ENCODE measurements around the gene RPTOR.

RPTOR gene

DNA sequence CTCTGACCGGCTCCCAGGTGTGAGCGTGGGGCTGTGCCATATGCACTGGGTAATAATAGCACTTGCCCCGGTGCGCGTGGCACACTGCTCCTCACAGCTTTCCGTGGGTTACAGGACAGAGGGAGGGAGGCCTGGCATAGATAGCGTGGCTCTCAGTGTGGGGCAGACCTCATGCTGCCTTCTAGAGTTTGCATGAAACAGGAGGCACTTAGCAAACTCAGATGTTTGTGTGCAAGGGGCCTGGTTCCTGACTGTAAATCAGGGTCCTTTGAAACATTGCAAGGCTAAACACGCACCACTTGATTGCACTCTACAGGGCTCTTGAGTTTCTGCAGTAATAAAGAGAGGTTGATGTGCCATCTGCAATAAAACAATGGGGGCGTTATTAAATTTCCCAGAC is 101.7 kb downstream of the RPTOR start:
- no peak for DNase-seq

DNA sequence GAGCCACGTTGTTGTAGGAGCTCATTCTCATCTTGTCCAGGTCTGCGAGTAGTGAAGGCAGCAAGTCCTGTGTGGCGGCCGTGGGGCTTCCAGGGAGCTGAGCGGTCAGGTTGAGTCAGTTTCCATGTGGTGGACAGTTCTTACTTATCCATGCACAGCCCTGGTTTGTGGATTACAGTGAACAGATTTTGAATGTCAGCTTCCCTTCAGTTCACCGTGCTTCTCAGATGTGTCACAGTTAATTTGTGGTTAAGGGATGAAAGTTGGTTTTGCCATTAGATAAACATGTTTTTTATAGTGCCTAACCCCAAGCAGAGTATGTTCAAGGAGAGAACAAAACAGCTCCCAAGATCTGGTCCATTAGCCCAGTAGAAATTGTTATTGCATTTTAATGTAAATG is 103.1 kb downstream of the RPTOR start:
- no peak for DNase-seq

DNA sequence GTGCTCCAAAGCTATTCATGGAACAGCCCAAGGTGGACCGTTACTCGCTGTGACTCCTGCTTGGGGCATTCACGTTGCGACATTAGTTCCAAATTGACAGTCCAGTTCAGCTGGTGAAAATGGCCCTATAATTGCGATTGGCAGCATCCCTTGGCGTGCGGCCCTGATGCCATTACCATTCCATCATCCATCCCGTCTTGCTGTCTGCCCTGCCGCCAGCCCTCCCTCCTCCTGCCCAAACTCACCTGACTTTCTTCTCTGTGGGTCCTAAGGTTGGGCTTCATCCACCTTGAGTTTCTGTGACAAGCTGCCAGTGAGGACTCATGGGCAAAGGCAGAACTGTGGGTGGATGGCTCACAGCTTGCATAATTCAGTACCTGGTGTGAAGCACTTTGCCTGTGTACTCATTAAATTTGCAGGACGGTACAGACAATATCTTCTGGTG is 104.6 kb downstream of the RPTOR start:
- no peak for DNase-seq

DNA sequence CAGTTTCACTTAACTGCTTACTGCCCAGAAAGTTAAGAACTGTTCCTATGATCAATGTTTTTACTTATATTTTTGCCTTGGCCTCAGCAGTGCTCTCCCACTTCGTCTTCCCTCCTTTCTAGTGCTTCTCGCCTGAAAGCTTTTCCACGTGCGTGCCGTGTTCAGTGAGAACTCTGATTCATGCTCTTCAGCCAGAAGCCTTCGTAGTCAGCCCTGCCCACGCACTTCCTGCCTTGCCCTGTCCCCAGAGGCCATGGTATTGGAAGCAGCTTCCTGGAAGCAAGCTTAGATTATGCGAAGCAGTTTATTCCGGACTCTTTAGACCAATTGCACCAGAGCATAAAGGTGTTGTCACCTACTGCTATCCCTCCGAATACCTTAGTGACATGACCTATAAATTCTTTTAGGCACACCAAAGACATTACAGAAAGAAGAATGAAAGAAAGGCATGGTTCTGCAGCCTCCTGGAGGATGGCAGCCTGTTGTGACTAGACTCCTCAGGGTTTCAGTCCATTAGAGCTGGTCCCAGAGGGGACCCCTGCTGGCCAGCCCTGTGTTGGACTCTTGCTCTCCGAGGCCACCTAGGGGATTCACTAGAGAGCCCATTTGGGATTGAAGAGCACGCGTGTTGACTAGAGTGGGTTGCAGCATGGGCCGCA is 105.2 kb downstream of the RPTOR start:
- peak; percentile 38 for DNase-seq

DNA sequence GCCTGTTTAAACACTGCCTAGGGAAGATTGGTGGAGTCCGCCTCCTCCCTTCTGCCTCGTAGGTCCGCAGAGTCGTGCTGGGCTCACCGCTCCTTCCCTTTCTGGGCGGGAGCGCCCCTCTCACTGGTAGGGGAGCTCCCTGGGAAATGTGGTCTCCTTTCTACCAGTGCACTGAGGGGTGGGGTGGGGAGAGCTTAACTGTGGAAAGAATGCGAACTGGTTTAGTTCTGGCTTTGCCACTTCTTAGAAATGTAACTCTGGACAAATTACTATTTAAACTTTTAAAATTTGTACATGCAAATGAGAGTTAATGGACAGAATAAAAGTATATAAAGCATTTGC is 105.7 kb downstream of the RPTOR start:
- DNase-seq = no peak

DNA sequence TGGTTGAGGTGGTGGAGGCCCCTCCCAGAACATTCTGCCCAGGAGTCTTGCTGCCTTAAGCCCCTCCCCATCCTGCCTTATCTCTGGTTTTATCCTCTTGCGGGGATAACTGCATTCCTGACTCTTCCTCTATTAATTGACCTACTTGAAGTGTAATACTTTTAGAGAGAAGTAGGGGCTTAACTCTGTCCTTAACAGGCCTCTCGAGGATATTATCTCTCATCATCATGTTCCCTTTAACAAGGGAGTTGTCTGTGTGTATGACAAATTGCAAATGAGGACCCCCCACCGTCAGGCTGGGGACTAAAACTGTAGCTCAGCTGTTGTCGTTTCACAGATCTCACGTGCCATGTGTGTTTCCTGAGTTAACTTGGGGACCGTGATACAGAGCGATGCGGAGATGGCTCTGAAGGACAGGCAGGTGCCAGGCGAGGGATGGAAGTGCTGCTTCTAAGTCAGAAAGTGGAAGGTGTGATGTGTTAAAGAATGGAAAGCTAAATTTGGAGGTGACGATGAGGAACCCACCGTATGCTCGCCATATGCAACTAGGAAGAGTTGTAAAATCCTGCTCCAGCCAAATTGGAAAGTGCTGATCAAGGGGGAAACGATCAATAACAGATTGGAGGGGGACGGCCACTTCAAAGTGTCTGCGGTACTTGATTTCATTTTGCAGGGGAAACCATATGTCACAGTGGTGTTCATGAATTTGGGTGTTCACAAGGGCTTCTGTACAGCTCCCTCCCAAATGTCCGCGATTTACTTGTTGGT is 106.3 kb downstream of the RPTOR start:
- DNase-seq = no peak

DNA sequence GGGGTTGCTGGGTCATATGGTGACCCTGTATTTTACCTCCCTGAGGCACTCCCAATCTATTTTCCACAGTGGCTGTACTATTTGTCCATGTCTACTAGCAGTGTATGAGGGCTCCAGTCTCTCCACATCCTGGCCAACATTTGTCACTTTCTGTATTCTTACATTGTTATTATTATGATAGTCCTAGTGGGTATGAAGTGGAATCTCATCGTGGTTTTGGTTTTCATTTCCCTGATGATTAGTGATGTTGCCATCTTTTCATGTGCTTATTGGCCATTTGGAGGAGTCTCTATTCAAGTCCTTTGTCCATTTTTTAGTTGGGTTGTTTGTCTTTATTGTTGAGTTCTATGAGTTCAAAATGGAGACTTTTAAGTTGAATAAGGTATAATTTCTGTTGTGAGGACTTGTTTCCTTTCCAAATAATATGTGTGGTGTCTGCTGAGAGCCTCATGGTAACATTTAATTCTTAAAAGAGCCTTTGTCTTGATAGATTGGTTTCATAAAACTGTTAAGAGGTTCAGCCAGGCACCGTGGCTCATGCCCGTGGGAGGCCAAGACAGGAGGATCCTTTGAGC is 108.2 kb downstream of the RPTOR start:
- DNase-seq = no peak

DNA sequence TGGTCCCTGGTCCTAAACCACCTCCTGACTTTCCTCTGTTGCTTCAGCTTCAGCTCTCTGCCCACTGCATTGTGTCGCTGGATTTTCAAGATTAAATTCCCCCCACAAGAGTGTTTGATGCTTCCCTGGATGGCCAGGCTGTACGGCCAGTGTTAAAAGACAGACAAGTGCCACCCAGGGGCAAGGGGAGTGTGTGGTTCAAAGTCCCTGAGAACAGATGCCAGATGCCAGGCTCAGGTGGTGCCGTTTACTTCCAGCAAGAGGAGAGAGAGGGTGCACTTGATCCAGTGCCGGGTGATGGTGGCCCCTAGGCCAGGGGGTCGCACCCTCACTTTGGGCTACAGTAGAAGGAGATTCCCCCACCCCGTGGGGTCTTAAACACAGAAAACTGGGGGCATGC is 109.2 kb downstream of the RPTOR start:
- no peak for DNase-seq

DNA sequence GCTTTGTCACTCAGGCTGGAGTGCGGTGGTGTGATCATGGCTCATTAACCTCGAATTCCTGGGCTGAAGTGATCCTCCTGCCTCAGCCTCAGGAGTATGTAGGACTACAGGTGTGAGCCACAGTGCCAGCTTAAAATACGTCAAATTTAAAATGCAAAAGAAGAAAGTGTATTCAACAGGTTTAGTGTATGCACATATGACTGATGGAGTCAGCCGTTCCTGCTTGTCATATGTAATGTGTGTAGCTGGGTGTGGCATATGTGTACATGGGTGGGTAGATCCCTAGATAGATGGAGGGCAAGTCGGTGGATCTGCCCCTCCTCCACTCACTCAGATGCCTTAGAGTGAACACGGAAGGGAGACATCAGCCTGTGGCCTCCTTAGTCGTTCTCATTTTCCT is 111.0 kb downstream of the RPTOR start:
- no peak for DNase-seq

DNA sequence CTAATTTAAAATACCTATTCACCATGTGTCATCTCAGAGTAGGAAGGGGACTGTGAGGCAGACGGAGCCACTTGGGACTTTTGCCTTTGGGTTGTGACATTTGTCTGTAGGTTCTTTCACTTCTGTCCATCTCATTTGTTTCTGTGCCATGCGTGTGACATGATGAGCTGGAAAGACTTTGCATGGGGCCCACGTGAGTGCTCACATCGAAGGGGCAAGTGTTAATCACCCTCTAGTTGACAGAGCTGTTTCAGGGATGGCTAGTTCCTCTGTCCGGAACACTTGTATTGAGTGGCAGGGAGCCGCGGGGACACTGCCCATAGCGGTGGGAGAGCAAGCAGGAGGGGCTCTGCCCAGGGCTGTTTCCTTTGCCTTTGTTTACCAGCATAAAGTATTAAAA is 112.0 kb downstream of the RPTOR start:
- DNase-seq = no peak

DNA sequence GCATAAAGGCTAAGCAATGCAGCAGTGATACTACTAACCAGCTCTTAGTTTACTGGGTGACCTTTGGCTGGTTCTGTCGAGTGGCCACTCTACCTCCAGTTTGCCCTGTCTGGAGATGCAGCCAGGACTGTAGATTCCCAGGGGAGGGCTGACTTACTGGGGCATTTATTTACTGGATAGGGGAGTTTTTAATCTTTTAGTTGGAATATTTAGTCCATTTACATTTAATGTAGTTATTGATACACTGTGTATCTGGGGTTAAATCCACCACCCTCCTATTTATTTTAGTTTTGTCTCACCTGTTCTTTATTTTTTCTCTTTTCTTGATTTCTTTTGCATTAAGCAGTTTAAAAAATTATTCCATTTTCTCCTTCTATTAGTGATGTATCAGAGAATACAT is 112.9 kb downstream of the RPTOR start:
- DNase-seq = no peak

DNA sequence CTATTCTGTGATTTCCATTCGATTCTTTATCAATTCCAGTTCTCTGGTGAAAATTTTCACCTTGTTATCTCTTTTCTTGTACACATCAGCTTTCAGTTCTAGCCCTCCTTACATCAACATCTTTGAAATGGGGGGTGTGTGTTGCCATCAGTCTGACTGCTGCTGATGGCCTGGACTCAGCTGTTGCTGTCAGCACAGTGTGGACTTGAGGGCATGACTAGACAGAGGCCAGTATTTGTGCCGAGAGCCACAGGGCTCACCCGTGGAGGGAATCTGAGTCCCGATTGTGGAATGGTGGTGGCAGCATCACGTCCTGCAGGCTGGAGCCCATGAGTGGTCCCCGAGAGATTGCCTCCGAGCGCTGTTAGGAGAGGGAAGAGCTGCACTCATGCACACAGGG is 114.2 kb downstream of the RPTOR start:
- DNase-seq = no peak

DNA sequence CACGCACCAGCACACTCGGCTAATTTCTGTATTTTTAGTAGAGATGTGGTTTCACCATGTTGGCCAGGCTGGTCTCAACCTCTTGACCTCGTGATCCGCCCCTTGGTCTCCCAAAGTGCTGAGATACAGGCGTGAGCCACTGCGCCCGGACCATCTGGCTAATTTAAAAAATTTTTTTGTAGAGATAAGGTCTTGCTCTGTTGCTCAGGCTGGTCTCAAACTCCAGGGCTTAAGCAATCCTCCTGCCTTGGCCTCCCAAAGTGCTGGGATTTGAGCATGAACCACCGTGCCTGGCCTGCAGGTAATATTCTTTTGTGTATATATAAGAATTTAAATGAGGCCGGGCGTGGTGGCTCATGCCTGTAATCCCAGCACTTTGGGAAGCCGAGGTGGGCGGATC is 115.0 kb downstream of the RPTOR start:
- DNase-seq = no peak

DNA sequence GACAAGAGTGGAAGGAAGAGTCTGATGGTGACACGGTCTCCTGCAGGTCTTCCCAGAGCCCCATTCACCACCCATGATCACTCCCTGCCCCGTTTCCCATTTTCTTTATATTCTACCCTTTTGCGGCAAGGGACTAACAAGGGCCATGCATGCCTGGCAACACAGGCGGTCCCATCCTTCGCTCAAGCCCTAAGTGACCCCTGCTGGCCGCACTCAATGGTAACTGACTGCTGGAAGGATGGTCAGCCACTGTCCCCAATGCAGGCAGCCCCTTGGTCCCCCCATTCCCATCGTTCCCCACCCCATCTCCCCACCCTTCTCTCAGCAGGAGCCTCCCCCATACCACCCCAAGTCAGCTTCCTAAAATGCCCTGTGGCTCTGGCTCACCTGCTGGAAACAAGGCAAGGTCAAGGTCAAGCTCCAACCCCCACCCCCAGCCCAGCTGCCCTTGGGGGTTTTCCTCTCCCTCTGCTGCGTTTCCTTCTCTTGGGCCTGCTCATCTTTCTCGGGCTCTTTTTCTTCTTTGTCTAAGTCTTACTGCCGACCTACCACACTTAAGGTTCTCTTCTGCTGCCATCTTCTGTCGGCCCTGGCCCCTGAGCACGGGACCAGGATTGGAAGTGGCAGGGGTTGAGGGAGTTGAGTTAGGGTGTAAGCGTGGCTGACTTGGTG is 116.0 kb downstream of the RPTOR start:
- no peak for DNase-seq

DNA sequence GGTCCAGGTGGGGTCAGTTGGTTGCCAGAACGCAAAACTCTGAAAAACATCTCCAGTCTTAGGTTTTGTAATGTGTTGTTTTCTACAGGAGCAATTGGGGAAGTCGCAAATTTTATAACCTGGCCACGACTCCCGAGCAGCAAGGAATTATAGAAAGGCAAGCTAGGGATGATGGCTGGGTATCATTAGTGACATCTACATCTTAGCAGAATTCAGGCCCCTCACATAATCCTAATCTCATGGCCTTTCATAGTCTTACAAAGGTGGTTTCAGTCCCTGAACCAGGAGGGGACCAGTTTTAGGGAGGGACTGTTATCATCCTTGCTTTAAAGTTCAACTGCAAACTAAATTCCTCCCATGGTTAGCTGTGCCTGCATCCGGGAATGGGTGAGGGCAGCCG is 117.9 kb downstream of the RPTOR start:
- DNase-seq = no peak

DNA sequence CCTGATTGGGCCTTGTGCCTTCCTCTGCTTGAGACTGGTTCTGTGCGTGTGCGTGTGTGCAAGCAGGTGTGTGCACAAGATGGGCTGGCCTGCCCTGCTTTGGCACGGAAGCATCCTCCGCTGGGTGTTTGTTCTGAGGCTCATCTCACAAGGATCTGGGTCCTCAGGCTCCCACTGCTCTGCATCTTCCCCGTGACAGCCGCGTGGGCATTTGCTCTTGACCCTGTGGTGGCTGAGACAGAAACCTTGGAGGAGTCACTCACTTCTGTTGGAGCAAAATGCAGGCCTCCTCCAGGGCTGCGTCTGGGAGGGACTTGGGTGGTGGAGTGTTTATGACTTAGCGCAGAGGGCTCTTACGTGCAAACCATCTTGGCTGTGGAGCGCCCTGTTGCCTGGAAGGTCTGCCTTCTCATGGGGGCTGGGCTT is 119.2 kb downstream of the RPTOR start:
- no peak for DNase-seq

DNA sequence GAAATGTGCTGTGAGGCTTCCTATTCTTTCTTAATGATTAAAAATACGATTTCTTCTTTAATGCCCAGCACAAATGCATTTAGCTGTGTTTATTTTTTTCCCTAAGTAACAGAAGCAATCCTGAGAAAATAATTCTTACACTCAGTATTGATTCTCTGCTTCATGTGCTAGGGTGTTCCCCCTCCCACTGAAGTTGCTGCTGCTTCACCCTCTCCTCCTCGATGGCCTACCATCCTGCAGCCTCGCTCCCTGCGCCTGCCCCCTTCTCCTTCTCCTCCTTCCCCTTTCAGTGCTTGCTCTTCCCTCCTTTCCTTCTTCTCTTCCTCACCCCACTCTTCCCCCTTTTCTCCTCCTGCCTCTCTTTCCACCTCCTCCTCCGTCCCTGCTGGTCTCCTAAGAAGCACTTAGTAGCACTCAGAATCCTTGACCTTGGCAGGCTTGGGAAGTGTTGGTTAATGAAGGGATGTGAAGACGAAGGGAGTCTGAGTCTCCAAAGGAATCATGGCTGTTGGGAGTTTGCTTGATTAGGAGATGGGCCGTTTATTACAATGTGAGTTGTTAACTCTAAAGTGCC is 119.7 kb downstream of the RPTOR start:
- DNase-seq = no peak

DNA sequence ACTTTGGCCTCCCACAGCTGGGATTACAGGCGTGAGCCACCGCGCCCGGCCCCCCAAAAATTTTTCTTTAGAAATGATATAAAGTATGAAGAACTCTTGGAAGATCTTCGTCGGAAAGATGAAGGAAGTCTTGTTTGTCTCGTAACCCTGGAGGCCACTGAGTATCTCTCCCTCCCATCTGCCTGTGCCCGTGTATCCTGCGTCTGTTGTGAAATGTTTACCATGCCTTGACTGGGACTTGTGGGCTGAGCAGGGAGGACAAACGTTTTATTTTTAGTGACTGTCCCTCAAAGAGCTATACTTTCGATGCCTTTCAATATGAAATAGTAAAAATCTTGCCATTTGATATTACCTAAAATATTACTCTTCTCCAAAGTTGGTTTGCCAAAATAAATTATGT is 121.2 kb downstream of the RPTOR start:
- no peak for DNase-seq

DNA sequence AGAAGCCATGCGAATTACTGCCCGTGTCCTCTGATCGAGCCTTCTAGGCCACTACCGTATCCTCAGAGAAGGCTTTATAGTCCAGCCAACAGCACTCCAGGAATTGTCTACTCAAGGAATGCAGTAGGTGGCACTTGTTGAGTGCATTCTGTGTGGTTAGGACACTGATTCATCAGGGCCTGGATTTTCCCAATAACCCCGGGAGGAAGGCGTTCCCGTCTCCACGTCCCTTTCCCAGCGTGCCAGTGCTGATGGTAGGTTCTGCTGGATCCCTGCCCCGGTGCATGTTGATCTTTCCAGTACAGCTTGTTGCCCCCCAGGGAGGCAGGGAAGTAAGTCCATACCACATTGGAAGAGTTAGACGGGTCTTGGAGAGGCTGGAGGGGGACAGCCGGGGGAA is 122.2 kb downstream of the RPTOR start:
- DNase-seq = no peak

DNA sequence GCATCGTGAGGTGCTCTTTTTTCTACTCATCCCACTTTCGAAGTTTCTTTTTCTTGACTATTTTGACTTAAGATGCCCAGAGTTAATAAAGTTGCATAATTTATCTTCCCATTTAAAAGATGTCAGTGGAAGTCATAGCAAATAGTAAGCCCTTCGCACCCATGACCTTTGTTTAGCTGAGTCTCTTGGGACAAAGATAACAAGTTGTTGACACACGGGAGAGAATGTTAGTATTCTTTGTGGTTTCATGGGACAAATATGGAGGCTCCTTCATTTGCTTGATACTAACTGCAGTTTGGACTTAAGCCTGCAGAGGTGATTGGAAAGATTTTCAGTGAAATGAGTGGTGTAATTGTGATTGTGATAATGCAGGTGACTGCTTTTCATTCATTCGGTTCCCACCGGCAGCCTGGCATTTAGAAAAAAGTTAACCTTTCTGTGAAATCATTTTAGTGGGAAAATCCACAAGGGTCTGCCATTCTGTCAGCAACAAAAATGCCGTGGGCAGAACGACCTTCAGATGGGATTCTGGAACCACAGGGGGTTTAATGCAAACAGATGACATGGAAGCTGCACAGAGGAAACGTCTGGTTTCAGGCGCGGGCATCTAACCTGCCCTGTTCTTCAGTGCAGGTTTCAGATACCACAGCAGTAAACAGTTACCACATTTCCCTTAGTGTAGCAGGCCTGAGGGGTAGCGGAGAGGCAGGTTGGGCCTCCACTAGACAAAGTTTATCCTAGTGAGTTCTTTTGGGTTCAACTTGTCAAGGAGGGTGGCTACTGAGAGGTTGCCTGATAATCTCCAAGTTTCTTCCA is 123.0 kb downstream of the RPTOR start:
- DNase-seq = no peak

DNA sequence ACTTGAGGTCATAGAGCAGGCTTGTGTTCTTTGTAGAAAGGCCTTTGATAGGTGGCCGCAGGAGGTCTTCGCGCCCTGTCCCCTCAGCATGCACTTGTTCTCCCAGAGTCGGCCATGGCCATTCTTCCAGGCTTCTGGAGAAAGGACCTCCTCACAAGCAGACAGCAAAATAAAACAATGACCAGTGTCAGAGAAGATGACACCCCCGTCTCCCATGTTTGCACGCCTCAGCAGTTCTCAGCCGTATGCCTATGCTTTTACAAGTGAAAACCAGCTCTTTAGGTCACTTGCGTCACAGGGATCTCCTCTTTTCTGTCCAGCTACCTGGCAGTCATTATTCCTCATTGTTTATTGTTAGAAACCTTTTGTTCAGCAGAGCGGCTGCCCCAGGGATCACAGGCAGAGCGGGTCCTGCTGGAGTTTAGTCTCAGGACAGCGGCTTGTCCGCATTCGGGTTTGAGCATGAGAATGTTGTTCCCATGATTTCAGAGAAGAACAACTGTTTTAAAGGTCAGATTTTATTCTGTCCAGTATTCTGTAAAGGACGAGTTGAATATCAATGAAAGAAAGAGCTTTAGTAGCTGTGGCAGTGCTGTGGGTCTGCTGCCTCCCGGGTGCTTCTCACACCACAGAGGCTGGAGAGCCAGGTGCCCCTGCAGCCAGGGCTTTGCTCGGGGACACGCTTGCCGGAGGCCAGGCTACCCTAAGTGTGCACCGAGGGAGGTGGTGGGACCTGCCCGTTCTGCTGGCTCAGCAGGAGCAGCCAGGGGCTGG is 123.9 kb downstream of the RPTOR start:
- DNase-seq = no peak
